Gastroesophageal sphincter (tissue), 4 donors: ENCODE measurements around the gene DIAPH2. TPM values are rescaled to one million over a fixed set of nuclear protein-coding genes. Genes with fewer than 3 reads are reported as not detected.

ENCODE experiments used
- ATAC-seq: fragments of 150-250 bp; one replicate; pipeline ENCODE4 v1.9.1; 2016; ENCODE audit warnings: mild to moderate bottlenecking, moderate library complexity
- H3K27ac ChIP-seq, 4 donors: fragments of 200-600 bp; sonication (generic) in 3 of 4; 1 replicate in 3 of 4; 2 replicates in 1 of 4; pipeline ENCODE4 v1.5.1; 2016 to 2019
- H3K27me3 ChIP-seq: fragments of 200-600 bp; sonication (generic); one replicate; pipeline ENCODE4 v1.5.1; 2019
- H3K36me3 ChIP-seq, 2 donors: fragments of 200-600 bp; sonication (generic); one replicate each; pipeline ENCODE4 v1.5.1; 2019; ENCODE audit warnings: control low read depth in 1 of 2
- H3K4me1 ChIP-seq, 3 donors: fragments of 200-600 bp; sonication (generic); 1 replicate in 2 of 3; 2 replicates in 1 of 3; pipeline ENCODE4 v1.5.1; 2016 to 2019; ENCODE audit warnings: control low read depth in 2 of 3
- H3K4me3 ChIP-seq, 2 donors: fragments of 200-600 bp; sonication (generic); one replicate each; pipeline ENCODE4 v1.5.1; 2019; ENCODE audit warnings: mild to moderate bottlenecking in 1 of 2, moderate library complexity in 1 of 2
- H3K9me3 ChIP-seq, 3 donors: fragments of 200-600 bp; sonication (generic); one replicate each; pipeline ENCODE4 v1.5.1; 2017 to 2019; ENCODE audit warnings: control low read depth in 2 of 3
- EP300 ChIP-seq: sonication (generic); formaldehyde crosslinking; IDR thresholded peaks from one replicate; pipeline ENCODE4 v1.6.1; 2017; ENCODE audit warnings: antibody characterized with exemption, mild to moderate bottlenecking
- POLR2A ChIP-seq, 2 donors: fragments of 450-650 bp; IDR thresholded peaks; one replicate each; pipeline ENCODE4 v1.6.1; 2017; ENCODE audit warnings: antibody characterized with exemption in 2 of 2, mild to moderate bottlenecking in 2 of 2, moderate library complexity in 1 of 2
- POLR2AphosphoS5 ChIP-seq: sonication (generic); formaldehyde crosslinking; IDR thresholded peaks from one replicate; pipeline ENCODE4 v1.6.1; 2017; ENCODE audit warnings: antibody characterized with exemption
- WGBS, 2 donors: methylation state at CpG; one replicate each; pipeline ENCODE4 v1.1.5; 2018; ENCODE audit warnings: low coverage in 1 of 2; 5-methylcytosine and 5-hydroxymethylcytosine counted together
- total RNA-seq, 4 donors: library from RNA; depleted of rRNA; stranded (reverse); fragments of >200 nt; gene quantifications; one replicate each; pipeline ENCODE4 v1.1.0, GENCODE V29; 2016
- TF ChIP-seq, protein P1 (sequence below), 4 experiments: fragments of 200-600 bp in 2 of 4; fragments of 450-650 bp in 2 of 4; sonication (generic) in 1 of 4; IDR thresholded peaks; one replicate each; pipeline ENCODE4 v1.5.1; 2017 to 2019; ENCODE audit warnings: antibody characterized with exemption in 4 of 4, mild to moderate bottlenecking in 2 of 4, moderate library complexity in 2 of 4

DIAPH2 gene
- total RNA-seq, 4 donors from 2014 or later = 46.1 to 93.9 (median 76.5) TPM

DNA sequence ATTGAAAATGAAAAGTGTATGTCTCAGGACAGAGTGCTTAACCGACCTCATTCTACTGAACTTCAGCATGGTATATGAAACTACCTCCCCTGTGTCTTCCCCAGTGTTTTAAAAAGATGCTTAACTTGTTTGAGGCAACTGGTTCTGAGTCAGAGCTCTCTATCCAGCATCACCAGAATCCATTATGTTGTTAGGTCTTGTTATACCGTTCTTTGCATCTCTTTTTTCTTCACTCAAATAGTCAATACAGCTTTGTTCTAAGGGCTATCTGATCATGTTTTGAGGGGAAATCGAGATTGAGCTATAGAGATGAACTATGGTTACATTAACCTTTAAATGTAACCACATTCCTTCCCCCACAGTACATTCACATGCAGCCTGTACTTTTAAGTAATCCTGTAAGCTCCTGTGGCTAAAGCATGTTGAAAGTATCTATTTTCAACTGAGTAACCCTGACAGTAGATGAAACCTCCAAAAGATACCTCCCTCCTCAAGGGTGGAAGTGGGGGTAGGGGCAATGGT lies 713.4 kb downstream of the DIAPH2 start:
- no peaks in the 10 kb centered on the region for H3K4me1 ChIP-seq
- H3K27me3 ChIP-seq = no peaks in the 10 kb centered on the region
- no peak for ATAC-seq
- no peaks in the 10 kb centered on the region for H3K36me3 ChIP-seq
- no peak overlapping the region for H3K27ac ChIP-seq
- H3K9me3 ChIP-seq = no peaks in the 10 kb centered on the region
- WGBS, 2 donors = 83 to 100% methylated on average over 1 to 3 of the region's 3 CpGs
- TF ChIP-seq EP300 (no peak), POLR2A (IDR thresholded peaks at IDR 0.05) (no peak)
- no peak overlapping the region for H3K4me3 ChIP-seq

DNA sequence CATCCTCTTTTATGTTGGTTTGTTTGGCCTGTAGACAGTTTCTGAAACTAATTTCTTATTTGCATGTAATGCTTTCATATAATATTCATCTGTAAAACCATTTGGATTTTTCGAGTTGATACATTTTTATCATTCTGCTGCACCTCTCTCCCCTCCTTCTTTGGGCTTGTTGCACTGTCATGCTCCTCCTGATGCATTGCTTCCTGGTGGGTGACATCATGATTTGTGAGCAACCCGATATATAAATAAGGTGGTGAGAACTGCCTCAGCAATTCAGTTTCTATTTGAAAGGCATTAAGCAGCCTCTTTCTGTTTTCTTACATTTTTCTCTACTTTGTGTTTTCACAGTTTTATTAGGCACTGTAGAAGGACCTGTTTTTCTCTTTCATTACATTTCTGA lies 714.8 kb downstream of the DIAPH2 start:
- Histone ChIP-seq H3K9me3 (no peaks in the 10 kb centered on the region), H3K27me3 (no peaks in the 10 kb centered on the region), H3K4me1 (no peaks in the 10 kb centered on the region), H3K4me3 (no peak overlapping the region), H3K27ac (no peak overlapping the region), H3K36me3 (no peaks in the 10 kb centered on the region)
- WGBS, 2 donors = 33 to 48% methylated on average over 2 of the region's 2 CpGs
- ATAC-seq = no peak
- TF ChIP-seq, protein P1, sequence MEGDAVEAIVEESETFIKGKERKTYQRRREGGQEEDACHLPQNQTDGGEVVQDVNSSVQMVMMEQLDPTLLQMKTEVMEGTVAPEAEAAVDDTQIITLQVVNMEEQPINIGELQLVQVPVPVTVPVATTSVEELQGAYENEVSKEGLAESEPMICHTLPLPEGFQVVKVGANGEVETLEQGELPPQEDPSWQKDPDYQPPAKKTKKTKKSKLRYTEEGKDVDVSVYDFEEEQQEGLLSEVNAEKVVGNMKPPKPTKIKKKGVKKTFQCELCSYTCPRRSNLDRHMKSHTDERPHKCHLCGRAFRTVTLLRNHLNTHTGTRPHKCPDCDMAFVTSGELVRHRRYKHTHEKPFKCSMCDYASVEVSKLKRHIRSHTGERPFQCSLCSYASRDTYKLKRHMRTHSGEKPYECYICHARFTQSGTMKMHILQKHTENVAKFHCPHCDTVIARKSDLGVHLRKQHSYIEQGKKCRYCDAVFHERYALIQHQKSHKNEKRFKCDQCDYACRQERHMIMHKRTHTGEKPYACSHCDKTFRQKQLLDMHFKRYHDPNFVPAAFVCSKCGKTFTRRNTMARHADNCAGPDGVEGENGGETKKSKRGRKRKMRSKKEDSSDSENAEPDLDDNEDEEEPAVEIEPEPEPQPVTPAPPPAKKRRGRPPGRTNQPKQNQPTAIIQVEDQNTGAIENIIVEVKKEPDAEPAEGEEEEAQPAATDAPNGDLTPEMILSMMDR (IDR thresholded peaks at IDR 0.05) = no peak
- TF ChIP-seq POLR2AphosphoS5 (no peak), EP300 (no peak), POLR2A (IDR thresholded peaks at IDR 0.05) (no peak)

DNA sequence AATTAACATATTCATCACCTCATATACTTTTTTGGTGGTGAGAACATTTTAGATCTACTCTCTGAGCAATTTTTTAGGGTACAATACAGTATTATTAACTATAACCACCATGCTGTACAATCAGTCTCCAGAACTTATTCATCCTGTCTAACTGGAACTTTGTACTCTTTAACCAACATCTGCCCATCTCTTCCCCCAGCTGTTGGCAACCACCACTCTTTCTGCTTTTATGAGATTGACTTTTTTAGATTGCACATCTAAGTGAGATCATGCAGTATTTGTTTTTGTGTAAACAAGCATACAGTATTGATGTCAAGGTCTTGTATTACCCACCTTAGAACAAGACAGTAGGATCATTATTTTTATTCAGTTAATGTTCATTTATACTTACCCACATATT lies 715.9 kb downstream of the DIAPH2 start:
- Histone ChIP-seq H3K4me3 (no peak overlapping the region), H3K27me3 (no peaks in the 10 kb centered on the region), H3K9me3 (no peaks in the 10 kb centered on the region), H3K27ac (no peak overlapping the region), H3K4me1 (no peaks in the 10 kb centered on the region), H3K36me3 (no peaks in the 10 kb centered on the region)
- no peak for ATAC-seq
- TF ChIP-seq, protein P1 (IDR thresholded peaks at IDR 0.05) = no peak
- no peak for TF ChIP-seq EP300

DNA sequence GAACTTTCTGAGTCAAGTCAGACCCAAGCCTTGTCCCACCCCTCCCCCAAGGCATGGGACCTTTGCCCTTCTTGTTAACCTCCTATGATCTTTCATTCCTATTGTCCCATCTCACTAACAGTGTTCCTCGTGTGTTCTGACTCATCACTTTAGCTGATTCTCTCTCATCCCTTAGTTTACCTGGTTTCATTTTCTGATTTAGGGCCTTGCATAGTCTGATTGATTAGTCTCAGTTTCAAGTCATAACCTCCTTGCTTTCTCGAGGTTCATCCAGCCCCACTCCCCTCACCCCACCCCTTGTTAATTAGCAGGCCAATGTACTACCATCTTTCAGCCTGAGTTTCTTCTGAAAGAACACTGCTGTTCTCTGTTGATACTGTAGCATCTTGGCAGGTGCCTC lies 716.5 kb downstream of the DIAPH2 start:
- TF ChIP-seq, protein P1 (IDR thresholded peaks at IDR 0.05) = no peak
- no peak for TF ChIP-seq POLR2A (IDR thresholded peaks at IDR 0.05)
- TF ChIP-seq EP300 = no peak
- no peak for TF ChIP-seq POLR2AphosphoS5
- Histone ChIP-seq H3K4me1 (no peaks in the 10 kb centered on the region), H3K9me3 (no peaks in the 10 kb centered on the region), H3K27me3 (no peaks in the 10 kb centered on the region), H3K4me3 (no peak overlapping the region), H3K27ac (no peak overlapping the region), H3K36me3 (no peaks in the 10 kb centered on the region)
- ATAC-seq = no peak
- 31 to 83% methylated on average over 1 to 2 of the region's 2 CpGs for WGBS, 2 donors

DNA sequence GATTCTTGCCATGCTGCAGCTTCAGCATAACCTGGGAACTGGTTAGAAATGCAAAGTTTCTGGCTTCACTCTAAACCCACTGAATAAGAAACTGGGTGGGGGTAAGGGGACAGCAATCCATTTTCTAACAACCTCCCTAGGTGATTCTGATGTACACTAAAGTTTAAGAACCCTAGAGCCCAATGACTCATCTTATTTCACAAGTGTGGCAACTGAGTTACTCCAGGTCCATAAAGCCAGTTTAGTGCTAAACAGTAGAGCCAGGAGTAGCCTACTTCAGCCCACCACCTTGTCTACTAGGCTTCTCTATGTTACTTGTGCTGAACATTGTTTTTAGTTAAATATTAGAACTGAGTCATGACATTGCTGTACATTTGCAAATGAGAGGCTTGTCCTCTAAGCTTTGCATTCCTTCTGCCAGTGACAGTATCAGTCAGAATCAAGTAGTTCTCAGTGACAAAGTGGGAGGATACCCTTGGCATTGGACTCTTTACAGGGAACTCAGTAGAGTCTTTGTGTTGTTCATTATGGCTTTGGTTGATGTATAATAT lies 717.0 kb downstream of the DIAPH2 start:
- ATAC-seq = no peak
- TF ChIP-seq POLR2A (IDR thresholded peaks at IDR 0.05) (no peak), POLR2AphosphoS5 (no peak), EP300 (no peak)
- TF ChIP-seq, protein P1 (IDR thresholded peaks at IDR 0.05) = no peak
- H3K4me3 ChIP-seq = no peak overlapping the region
- H3K9me3 ChIP-seq = no peaks in the 10 kb centered on the region
- H3K27ac ChIP-seq = no peak overlapping the region
- H3K4me1 ChIP-seq = no peaks in the 10 kb centered on the region
- no peaks in the 10 kb centered on the region for H3K27me3 ChIP-seq
- H3K36me3 ChIP-seq = no peaks in the 10 kb centered on the region
